ENCODE data around the gene ARHGEF18.

The ARHGEF18 gene

DNA sequence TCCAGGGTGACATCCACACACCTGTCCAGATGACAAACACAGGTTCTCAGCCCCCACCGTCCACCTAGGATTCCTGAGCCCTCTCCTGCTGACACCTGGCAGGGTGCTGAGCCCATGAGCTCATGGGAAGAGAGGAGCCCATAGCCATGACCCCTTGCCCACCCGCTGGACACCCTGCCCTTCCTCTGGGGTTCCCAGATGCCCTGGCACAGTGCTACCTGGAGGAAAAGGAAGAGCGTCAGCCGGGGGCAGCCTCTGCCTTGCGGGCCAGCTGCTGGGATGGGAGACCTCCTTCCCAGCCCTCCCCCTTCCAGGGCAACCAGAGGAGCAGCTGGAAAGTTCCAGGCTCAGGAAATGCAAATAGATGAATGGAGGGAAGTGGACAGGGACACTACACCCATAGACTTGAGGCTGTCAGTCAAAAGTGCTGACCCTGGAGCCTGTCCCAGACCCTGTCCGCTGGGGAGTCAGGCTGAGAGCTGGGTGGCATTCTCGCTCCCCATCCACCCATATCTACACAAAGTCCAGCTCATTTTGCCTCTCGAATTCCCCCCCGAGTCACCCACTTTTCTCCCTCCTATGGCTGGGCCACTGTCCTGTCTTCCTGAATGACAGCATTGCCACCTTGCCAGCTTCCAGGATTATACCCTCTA is 12.3 kb upstream of the ARHGEF18 start (continued):
- TF ChIP-seq, protein P1, sequence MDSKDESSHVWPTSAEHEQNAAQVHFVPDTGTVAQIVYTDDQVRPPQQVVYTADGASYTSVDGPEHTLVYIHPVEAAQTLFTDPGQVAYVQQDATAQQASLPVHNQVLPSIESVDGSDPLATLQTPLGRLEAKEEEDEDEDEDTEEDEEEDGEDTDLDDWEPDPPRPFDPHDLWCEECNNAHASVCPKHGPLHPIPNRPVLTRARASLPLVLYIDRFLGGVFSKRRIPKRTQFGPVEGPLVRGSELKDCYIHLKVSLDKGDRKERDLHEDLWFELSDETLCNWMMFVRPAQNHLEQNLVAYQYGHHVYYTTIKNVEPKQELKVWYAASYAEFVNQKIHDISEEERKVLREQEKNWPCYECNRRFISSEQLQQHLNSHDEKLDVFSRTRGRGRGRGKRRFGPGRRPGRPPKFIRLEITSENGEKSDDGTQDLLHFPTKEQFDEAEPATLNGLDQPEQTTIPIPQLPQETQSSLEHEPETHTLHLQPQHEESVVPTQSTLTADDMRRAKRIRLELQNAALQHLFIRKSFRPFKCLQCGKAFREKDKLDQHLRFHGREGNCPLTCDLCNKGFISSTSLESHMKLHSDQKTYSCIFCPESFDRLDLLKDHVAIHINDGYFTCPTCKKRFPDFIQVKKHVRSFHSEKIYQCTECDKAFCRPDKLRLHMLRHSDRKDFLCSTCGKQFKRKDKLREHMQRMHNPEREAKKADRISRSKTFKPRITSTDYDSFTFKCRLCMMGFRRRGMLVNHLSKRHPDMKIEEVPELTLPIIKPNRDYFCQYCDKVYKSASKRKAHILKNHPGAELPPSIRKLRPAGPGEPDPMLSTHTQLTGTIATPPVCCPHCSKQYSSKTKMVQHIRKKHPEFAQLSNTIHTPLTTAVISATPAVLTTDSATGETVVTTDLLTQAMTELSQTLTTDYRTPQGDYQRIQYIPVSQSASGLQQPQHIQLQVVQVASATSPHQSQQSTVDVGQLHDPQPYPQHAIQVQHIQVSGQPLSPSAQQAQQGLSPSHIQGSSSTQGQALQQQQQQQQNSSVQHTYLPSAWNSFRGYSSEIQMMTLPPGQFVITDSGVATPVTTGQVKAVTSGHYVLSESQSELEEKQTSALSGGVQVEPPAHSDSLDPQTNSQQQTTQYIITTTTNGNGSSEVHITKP (tag by site-specific recombination; IDR thresholded peaks at IDR 0.05) = no peak

DNA sequence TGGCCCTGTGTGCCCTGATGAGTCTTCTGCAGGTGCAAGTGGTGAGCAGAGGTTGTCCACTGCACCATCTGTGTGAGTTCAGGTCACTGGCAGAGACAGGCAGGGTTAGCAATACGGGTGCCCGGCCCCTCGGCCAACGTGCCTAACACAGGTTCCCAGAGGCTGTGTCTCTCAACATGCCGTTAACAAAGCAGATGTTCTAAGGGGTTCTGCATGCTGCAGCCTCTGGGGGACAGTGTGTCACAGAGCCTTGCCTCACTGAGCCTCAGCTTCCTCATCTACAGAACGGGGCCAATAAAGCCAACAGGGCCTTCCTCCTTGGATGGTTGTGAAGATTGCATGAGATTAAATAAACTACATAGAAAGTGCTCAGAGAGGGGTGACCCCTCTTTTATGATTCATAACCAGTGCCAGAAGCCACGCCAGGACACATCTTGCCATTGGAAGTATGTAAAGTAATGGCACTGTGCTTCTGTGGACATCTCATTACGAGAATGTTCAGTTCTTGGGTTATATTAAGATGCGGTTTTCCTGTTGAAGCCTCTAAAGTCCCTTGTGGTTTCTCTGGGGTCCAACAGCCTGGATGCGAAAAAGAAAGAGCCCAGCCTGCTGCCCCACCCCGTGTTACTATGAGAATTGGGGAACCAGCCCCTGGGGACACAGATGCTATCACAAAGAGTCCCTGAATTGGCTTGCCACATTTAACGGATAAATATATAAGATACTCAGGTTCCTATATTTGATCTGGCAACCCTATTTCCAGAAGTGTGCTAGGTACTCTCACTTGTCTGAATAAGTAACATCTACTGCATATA is 11.2 kb upstream of the ARHGEF18 start:
- POLR2A ChIA-PET = no interaction called here
- Histone ChIP-seq H3K4me3 (ENCODE audit: low read depth, low read length) (no peak overlapping the region), H3K9me3 (ENCODE audit: control insufficient read depth, insufficient read depth, low read depth, low read length) (no peaks in the 10 kb centered on the region), H3K27ac (ENCODE audit: extremely low read depth, low read depth, low read length) (no peak overlapping the region), H3K36me3 (ENCODE audit: control insufficient read depth in 2 of 2, insufficient read depth in 1 of 2, low read length in 2 of 2) (no peaks in the 10 kb centered on the region), H3K4me1 (ENCODE audit: control insufficient read depth, insufficient read depth, low read length) (no peaks in the 10 kb centered on the region)
- CTCF ChIA-PET = interaction anchor here (0.5 to 3.0 kb wide), 3 partner anchors 17 to 236 kb away, joined by 3 to 14 read pairs (median 11); no protein-coding TSS in a partner anchor
- TF ChIP-seq ZNF660 (tag by site-specific recombination; IDR thresholded peaks at IDR 0.05) = no peak
- TF ChIP-seq SETDB1 (IDR thresholded peaks at IDR 0.05; ENCODE audit: insufficient read length, low read length) = peak; percentile 73
- TF ChIP-seq, protein P2, sequence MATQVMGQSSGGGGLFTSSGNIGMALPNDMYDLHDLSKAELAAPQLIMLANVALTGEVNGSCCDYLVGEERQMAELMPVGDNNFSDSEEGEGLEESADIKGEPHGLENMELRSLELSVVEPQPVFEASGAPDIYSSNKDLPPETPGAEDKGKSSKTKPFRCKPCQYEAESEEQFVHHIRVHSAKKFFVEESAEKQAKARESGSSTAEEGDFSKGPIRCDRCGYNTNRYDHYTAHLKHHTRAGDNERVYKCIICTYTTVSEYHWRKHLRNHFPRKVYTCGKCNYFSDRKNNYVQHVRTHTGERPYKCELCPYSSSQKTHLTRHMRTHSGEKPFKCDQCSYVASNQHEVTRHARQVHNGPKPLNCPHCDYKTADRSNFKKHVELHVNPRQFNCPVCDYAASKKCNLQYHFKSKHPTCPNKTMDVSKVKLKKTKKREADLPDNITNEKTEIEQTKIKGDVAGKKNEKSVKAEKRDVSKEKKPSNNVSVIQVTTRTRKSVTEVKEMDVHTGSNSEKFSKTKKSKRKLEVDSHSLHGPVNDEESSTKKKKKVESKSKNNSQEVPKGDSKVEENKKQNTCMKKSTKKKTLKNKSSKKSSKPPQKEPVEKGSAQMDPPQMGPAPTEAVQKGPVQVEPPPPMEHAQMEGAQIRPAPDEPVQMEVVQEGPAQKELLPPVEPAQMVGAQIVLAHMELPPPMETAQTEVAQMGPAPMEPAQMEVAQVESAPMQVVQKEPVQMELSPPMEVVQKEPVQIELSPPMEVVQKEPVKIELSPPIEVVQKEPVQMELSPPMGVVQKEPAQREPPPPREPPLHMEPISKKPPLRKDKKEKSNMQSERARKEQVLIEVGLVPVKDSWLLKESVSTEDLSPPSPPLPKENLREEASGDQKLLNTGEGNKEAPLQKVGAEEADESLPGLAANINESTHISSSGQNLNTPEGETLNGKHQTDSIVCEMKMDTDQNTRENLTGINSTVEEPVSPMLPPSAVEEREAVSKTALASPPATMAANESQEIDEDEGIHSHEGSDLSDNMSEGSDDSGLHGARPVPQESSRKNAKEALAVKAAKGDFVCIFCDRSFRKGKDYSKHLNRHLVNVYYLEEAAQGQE (tag by site-specific recombination; IDR thresholded peaks at IDR 0.05) = no peak
- peak; percentile 100 for TF ChIP-seq ZNF157 (tag by site-specific recombination; IDR thresholded peaks at IDR 0.05)

DNA sequence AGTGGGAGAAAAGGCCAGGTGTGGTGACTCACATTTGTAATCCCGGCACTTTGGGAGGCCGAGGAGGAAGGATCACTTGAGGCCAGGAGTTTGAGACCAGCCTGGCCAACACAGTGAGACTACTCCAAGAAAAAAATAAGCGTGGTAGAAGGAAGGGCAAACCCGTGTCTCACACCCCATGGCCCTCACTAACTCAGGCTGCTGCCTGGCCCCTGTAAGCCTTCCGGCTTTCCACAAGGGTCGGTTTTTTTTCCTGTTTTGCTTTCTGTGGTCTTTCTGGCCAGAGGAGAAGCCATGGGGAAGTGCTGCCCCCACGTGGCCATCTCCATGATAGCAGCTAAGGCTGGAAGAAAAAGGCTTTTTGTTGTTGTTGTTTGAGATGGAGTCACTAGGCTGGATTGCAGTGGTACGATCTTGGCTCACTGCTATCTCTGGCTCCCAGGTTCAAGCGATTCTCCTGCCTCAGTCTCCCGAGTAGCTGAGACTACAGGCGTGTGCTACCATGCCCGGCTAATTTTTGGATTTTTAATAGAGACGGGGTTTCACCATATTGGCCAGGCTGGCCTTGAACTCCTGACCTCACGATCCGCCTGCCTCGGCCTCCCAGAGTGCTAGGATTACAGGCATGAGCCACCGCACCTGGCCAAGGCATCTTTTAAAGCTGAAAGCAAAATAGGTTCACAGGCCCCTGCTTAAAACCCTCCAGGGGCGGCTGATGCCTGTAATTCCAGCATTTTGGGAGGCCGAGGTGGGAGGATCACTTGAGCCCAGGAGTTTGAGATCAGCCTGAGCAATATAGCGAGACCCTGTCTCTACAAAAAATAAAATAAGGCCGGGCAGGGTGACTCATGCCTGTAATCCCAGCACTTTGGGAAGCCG is 7.5 kb upstream of the ARHGEF18 start:
- Histone ChIP-seq H3K36me3 (ENCODE audit: control insufficient read depth in 2 of 2, insufficient read depth in 1 of 2, low read length in 2 of 2) (no peaks in the 10 kb centered on the region), H3K4me1 (ENCODE audit: control insufficient read depth, insufficient read depth, low read length) (no peaks in the 10 kb centered on the region), H3K27ac (ENCODE audit: extremely low read depth, low read depth, low read length) (no peak overlapping the region), H3K4me3 (ENCODE audit: low read depth, low read length) (no peak overlapping the region), H3K9me3 (ENCODE audit: control insufficient read depth, insufficient read depth, low read depth, low read length) (no peaks in the 10 kb centered on the region)
- POLR2A ChIA-PET = interaction anchor here (1.0 kb wide), 1 partner anchor 242 kb away, joined by 3 read pairs; no protein-coding TSS in a partner anchor
- CTCF ChIA-PET = interaction anchor here (0.6 to 4.2 kb wide), 31 partner anchors 9 to 1242 kb away, joined by 3 to 70 read pairs (median 3); no protein-coding TSS in a partner anchor
- TF ChIP-seq ZNF658 (tag by site-specific recombination; IDR thresholded peaks at IDR 0.05) (no peak), ZNF350 (tag by site-specific recombination; IDR thresholded peaks at IDR 0.05) (no peak), ZNF394 (tag by site-specific recombination; IDR thresholded peaks at IDR 0.05; ENCODE audit: borderline replicate concordance) (0 out of 2 replicates have a peak, but pooled peaks have one; percentile 13), ZNF214 (tag by site-specific recombination; IDR thresholded peaks at IDR 0.05; ENCODE audit: borderline replicate concordance) (no peak), ZNF830 (tag by site-specific recombination; IDR thresholded peaks at IDR 0.05; ENCODE audit: low read depth) (no peak), ZBTB17 (tag by site-specific recombination; IDR thresholded peaks at IDR 0.05) (peak; percentile 23; the same call in 1 of the 2 replicates), ZNF701 (tag by site-specific recombination; IDR thresholded peaks at IDR 0.05) (no peak), ZNF335 (tag by site-specific recombination; conservative IDR thresholded peaks at IDR 0.05) (0 out of 2 replicates have a peak, but pooled peaks have one; percentile 19), ZNF654 (tag by site-specific recombination; IDR thresholded peaks at IDR 0.05; ENCODE audit: low read depth) (peak; percentile 95), MYNN (tag by site-specific recombination; IDR thresholded peaks at IDR 0.05; ENCODE audit: borderline replicate concordance) (no peak), ZNF121 (tag by site-specific recombination; IDR thresholded peaks at IDR 0.05) (0 out of 2 replicates have a peak, but pooled peaks have one; percentile 43), SALL2 (tag by site-specific recombination; IDR thresholded peaks at IDR 0.05; ENCODE audit: borderline replicate concordance) (no peak), ZNF37A (tag by site-specific recombination; IDR thresholded peaks at IDR 0.05) (no peak), SP7 (tag by site-specific recombination; IDR thresholded peaks at IDR 0.05) (peak; percentile 47; the same call in 1 of the 2 replicates), ZNF10 (tag by site-specific recombination; IDR thresholded peaks at IDR 0.05) (no peak)

All from HEK293 (cell line).